ENCODE results near the gene IRF2BPL. TPM values are rescaled to one million over a fixed set of nuclear protein-coding genes. Genes with fewer than 3 reads are reported as not detected.

The IRF2BPL gene
- total and polyA plus RNA-seq, 4 donors, result 9.3 to 52.4 (median 38.6) TPM

DNA sequence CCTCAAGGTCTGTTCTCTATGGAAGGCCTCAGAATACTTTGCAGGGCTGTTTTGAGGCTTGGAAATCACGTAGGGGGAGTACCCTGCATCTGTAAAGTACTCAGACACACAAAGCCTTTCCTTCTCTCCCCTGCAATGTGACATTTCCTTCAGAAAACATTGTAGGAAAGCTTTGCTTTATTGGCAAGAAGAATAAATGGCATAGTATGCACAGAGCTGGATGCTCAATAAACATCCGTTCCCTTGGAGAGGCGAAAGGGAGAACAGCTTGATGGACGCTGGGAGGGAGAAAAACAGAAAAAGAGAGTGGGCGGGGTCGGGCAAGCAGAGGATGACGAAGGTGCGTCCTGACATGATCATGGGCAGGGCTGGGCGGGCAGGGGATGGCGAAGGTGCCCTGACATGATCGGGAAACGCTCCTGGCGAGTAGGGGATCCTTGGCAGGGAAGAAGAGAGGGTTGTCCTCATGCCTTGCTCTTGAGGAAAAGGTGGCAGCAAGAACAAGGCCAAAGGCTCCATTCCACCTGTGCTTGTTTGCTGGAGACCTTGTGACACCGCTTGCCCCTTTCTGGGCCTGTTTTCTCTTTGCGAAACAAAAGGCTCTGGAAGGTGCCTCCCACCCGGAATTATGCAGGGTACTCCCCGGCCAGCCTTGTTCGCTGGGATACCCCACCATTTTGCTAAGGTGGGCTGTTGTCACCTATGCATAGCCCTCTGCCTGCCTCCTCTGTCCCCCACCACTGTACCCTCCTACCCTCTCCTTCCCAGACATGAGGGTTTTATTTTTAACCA is 21.1 kb downstream of the IRF2BPL start:
- no peaks in the 10 kb centered on the region for H3K27me3 ChIP-seq (ENCODE audit: control insufficient read depth in 3 of 3, insufficient read depth in 3 of 3, low read length in 2 of 3)
- no peak overlapping the region for H3K4me3 ChIP-seq
- WGBS, 2 donors, result 61 to 86% methylated on average over 17 to 18 of the region's 18 CpGs
- no peaks in the 10 kb centered on the region for H3K9me3 ChIP-seq (ENCODE audit: control insufficient read depth in 4 of 4, insufficient read depth in 3 of 4, low read length in 3 of 4)
- peaks cover 0 to 60% (median 33%) of the 10 kb centered on the region in 5 donors for H3K4me1 ChIP-seq (ENCODE audit: control insufficient read depth in 5 of 5, insufficient read depth in 5 of 5, low read length in 5 of 5)
- H3K9ac ChIP-seq (ENCODE audit: insufficient read depth in 1 of 2, low read length in 2 of 2), result peak overlapping the region in 1 of 2 donors; percentile 63
- DNase-seq (peak in 2 of 3 donors; percentile 72 to 83), ATAC-seq (ENCODE audit: insufficient read depth, low FRiP score) (no peak)
- H3K36me3 ChIP-seq (ENCODE audit: control insufficient read depth in 4 of 4, insufficient read depth in 4 of 4, low read length in 4 of 4), result no peaks in the 10 kb centered on the region
- TF ChIP-seq CTCF (IDR thresholded peaks at IDR 0.05; ENCODE audit: control extremely low read depth, extremely low read depth), result no peak
- peak overlapping the region in 1 of 2 donors; percentile 81 for H3K27ac ChIP-seq (ENCODE audit: low read depth in 1 of 2, low read length in 1 of 2)

DNA sequence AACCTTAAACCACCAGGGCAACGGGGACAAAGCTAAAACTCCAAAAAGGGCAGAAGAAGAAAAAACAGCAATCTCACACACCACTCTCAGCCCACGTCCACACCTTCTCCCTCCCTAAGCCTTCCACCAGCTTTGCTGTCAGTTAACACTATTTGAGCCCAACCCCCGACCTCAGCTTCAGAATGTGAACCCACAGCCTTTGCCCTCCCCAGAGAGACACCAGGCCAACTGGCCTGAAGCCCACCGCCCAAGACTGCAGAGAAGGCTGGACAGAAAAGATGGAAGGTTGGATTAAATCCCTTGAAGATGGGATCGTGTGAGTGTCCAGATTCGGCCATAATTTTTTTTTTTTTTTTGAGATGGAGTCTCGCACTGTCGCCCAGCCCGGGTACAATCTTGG is 22.4 kb downstream of the IRF2BPL start:
- Histone ChIP-seq H3K27me3 (ENCODE audit: control insufficient read depth in 3 of 3, insufficient read depth in 3 of 3, low read length in 2 of 3) (no peaks in the 10 kb centered on the region), H3K4me3 (no peak overlapping the region), H3K36me3 (ENCODE audit: control insufficient read depth in 4 of 4, insufficient read depth in 4 of 4, low read length in 4 of 4) (no peaks in the 10 kb centered on the region), H3K9me3 (ENCODE audit: control insufficient read depth in 4 of 4, insufficient read depth in 3 of 4, low read length in 3 of 4) (no peaks in the 10 kb centered on the region), H3K4me1 (ENCODE audit: control insufficient read depth in 5 of 5, insufficient read depth in 5 of 5, low read length in 5 of 5) (peaks cover 0 to 51% (median 32%) of the 10 kb centered on the region in 5 donors), H3K9ac (ENCODE audit: insufficient read depth in 1 of 2, low read length in 2 of 2) (no peak overlapping the region), H3K27ac (ENCODE audit: low read depth in 1 of 2, low read length in 1 of 2) (peak overlapping the region in 1 of 2 donors; percentile 21)
- DNase-seq (peak; percentile 66 to 90 (median 75)), ATAC-seq (ENCODE audit: insufficient read depth, low FRiP score) (no peak)
- TF ChIP-seq CTCF (IDR thresholded peaks at IDR 0.05; ENCODE audit: control extremely low read depth, extremely low read depth), result no peak
- 70 to 78% methylated on average over 9 of the region's 9 CpGs for WGBS, 2 donors

- Histone ChIP-seq H3K27me3 (ENCODE audit: control insufficient read depth in 3 of 3, insufficient read depth in 3 of 3, low read length in 2 of 3) (no peaks in the 10 kb centered on the region), H3K4me1 (ENCODE audit: control insufficient read depth in 5 of 5, insufficient read depth in 5 of 5, low read length in 5 of 5) (peaks cover 0 to 51% (median 33%) of the 10 kb centered on the region in 5 donors), H3K4me3 (no peak overlapping the region), H3K27ac (ENCODE audit: low read depth in 1 of 2, low read length in 1 of 2) (peak overlapping the region in 1 of 2 donors; percentile 21), H3K9ac (ENCODE audit: insufficient read depth in 1 of 2, low read length in 2 of 2) (no peak overlapping the region), H3K36me3 (ENCODE audit: control insufficient read depth in 4 of 4, insufficient read depth in 4 of 4, low read length in 4 of 4) (no peaks in the 10 kb centered on the region), H3K9me3 (ENCODE audit: control insufficient read depth in 4 of 4, insufficient read depth in 3 of 4, low read length in 3 of 4) (no peaks in the 10 kb centered on the region)
- DNase-seq (no peak), ATAC-seq (ENCODE audit: insufficient read depth, low FRiP score) (no peak)
- TF ChIP-seq CTCF (IDR thresholded peaks at IDR 0.05; ENCODE audit: control extremely low read depth, extremely low read depth), result no peak
- WGBS, 2 donors, result 81 to 91% methylated on average over 3 of the region's 3 CpGs
Measured at GRCh38 chr14:77005559-77005958, 22.9 kb downstream of the IRF2BPL start.
